Activated CD4-positive, alpha-beta T cell treated with anti-CD3 and anti-CD28 coated beads, Interleukin-2, amount 50 U/mL, for 24 hours (primary cell): ENCODE data around the gene JAK2.
"Not testable (repeated sequence)": the region's sequence is repeated elsewhere in the genome, so short reads cannot be mapped to it uniquely, and the experiment has no call there.

Source experiments
- DNase-seq, 2 donors: peaks; one replicate each; pipeline ENCODE4 v3.0.0-alpha.2; 2020; ENCODE audit warnings: low read depth in 1 of 2, low spot score in 1 of 2

Gene JAK2

GRCh38 chr9:4980086-4980727 is 4.9 kb upstream of the JAK2 start:
- no peak for DNase-seq

- DNase-seq = no peak
Measured at GRCh38 chr9:4982721-4983482, 2.2 kb upstream of the JAK2 start.

- no peak for DNase-seq
Measured at GRCh38 chr9:4983601-4984165, 1.4 kb upstream of the JAK2 start.

- no peak for DNase-seq
Measured at GRCh38 chr9:4984171-4984620, 876 bp upstream of the JAK2 start.

- peak in 1 of 2 donors; percentile 32 for DNase-seq
Measured at GRCh38 chr9:4985386-4986266, 554 bp downstream of the JAK2 start.

- no peak for DNase-seq
Measured at GRCh38 chr9:4986296-4986695, 1.2 kb downstream of the JAK2 start.

- no peak for DNase-seq
Measured at GRCh38 chr9:4986783-4987182, 1.7 kb downstream of the JAK2 start.

- DNase-seq = peak; percentile 15 to 71
Measured at GRCh38 chr9:4987961-4988421, 2.9 kb downstream of the JAK2 start.

GRCh38 chr9:4992872-4993271 is 7.8 kb downstream of the JAK2 start:
- DNase-seq = no peak

GRCh38 chr9:4994166-4994890 is 9.3 kb downstream of the JAK2 start:
- DNase-seq = no peak

GRCh38 chr9:4997196-4997595 is 12.1 kb downstream of the JAK2 start:
- no peak for DNase-seq

GRCh38 chr9:4997631-4998030 is 12.6 kb downstream of the JAK2 start:
- DNase-seq = no peak

- no peak for DNase-seq
Measured at GRCh38 chr9:5002811-5003210, 17.7 kb downstream of the JAK2 start.

GRCh38 chr9:5004481-5004880 is 19.4 kb downstream of the JAK2 start:
- DNase-seq = no peak

- DNase-seq = no peak
Measured at GRCh38 chr9:5008202-5008601, 23.1 kb downstream of the JAK2 start.

GRCh38 chr9:5013374-5013773 is 28.3 kb downstream of the JAK2 start:
- no peak for DNase-seq

GRCh38 chr9:5015934-5016333 is 30.9 kb downstream of the JAK2 start:
- DNase-seq = no peak

GRCh38 chr9:5025416-5025815 is 40.3 kb downstream of the JAK2 start:
- no peak for DNase-seq

GRCh38 chr9:5031941-5032340 is 46.9 kb downstream of the JAK2 start:
- DNase-seq = not testable (repeated sequence)

- no peak for DNase-seq
Measured at GRCh38 chr9:5040730-5041389, 55.8 kb downstream of the JAK2 start.
